Stimulated activated CD4-positive, alpha-beta T cell treated with anti-CD3 and anti-CD28 coated beads, Interleukin-4, amount 100 ng/mL, for 1 hour (primary cell): Measurements from ENCODE around the gene MAP2K5.

ENCODE experiments used
- DNase-seq: peaks from one replicate; pipeline ENCODE4 v3.0.0-alpha.2; 2020

MAP2K5 gene

DNA sequence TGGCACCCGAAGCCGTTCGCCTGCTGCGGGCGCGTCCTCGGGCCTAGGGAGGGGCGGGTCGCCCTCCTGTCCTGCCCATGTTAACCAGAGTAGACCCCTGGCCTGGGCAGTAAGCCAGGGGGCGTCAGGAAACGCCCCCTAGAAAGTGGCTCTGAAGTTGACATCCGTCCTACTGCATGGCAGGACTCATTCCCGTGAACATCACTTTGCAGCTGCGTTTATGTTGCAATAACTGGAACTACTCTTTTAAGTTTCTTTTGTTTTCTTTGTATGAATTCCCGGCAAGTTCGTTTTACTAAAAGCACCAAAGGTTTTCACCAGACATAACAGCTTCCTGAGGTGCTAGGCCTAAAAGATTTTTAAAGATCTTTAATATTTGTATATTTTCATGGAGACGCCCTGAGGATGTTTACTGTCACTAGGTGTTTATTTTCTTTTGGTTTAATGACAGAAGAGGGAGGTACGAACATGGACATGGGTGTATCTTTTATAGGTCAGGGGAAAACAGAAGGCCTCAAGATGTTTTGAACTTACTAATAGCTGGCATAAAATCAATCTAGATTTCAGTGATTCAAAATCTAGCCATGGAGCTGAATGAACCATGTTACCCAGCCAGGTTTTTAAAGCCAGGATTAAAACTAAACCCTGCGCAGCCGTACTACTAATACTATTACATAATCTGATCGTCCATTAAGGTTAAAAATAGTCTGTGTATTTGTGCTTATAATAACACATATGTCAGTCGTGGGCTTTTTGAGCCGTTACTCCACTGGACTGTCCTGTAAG, 20.5 kb upstream of the MAP2K5 start:
- no peak for DNase-seq

- no peak for DNase-seq
Observed at GRCh38 chr15:67523330-67523729, 19.2 kb upstream of the MAP2K5 start.

DNA sequence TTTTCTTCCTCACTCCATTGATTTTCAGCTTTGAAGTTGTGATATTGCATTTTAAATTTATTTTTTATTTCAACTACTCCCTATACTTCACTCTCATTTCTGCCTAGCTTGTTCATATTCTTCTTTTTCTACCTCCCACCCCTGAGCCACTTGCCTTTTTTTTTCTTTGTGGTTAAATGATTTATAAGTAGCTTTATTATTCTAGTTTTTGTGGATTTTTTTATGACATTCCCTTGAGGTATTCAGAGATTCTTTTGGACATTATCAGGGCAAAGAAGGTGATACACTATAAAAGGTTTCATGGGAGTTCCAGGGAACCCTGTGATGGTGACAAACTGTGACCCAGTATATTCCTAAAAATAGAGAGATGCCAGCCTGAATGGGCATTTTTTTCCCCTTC, 18.3 kb upstream of the MAP2K5 start:
- DNase-seq, result no peak

- no peak for DNase-seq
Observed at GRCh38 chr15:67528513-67528912, 14.0 kb upstream of the MAP2K5 start.

- no peak for DNase-seq
Observed at GRCh38 chr15:67531379-67531914, 11.1 kb upstream of the MAP2K5 start.

GRCh38 chr15:67533873-67534272, 8.6 kb upstream of the MAP2K5 start:
- no peak for DNase-seq

GRCh38 chr15:67534360-67534759, 8.1 kb upstream of the MAP2K5 start:
- DNase-seq, result no peak

DNA sequence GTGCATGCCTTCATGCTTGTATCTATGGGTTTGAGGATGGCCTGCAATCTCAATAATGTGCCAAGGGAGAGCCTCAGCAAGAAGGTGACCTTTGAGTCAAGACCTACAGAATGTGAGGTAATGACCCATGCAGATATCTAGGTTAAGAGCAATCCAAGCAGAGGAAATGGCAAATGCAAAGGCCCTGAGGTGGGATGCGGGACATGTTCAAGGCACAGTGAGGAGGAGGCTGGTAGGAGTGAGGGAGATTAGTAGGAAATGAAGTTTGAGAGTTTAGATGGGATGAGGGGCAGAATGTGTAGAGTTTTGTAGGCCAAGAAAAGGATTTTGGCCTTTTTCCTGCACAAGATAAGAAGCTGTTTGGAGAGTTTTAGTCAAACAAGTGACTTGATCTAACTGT, 4.7 kb upstream of the MAP2K5 start:
- no peak for DNase-seq

DNA sequence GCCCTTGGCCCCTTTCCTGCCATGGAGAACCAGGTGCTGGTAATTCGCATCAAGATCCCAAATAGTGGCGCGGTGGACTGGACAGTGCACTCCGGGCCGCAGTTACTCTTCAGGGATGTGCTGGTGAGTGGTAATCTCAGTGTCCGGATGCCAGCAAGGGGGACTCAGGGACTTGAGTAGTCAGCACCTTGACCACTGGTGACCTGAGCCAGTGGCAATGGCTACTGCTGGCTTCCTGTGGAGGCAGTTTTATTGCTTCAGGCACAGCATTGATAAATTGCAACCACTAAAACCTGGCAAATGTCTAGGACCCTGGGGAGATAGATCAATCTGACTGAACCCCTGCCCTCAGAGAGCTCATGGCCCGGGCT, 830 bp downstream of the MAP2K5 start:
- no peak for DNase-seq

GRCh38 chr15:67544475-67544874, 2.0 kb downstream of the MAP2K5 start:
- DNase-seq, result no peak

- no peak for DNase-seq
Observed at GRCh38 chr15:67545864-67546263, 3.4 kb downstream of the MAP2K5 start.

DNA sequence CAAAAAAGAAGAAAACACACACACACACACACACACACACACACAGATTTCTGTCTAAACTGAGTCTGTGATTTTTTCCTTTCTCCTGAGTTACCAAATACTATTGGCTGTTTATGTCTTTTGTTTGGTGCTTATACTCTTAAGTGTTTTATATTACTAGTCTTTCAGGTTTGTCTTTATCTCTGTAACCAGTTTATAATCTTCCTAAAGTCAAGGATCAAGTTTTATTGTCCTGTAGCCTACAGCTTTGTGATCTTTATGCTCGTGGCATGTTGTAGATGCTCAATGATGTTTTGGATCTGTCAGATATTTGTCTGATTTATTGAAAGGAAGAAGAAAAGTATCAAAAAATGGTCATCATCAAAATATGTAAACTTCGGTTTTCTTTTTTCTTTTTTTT, 4.6 kb downstream of the MAP2K5 start:
- DNase-seq, result no peak

- no peak for DNase-seq
Observed at GRCh38 chr15:67547836-67548235, 5.3 kb downstream of the MAP2K5 start.

DNA sequence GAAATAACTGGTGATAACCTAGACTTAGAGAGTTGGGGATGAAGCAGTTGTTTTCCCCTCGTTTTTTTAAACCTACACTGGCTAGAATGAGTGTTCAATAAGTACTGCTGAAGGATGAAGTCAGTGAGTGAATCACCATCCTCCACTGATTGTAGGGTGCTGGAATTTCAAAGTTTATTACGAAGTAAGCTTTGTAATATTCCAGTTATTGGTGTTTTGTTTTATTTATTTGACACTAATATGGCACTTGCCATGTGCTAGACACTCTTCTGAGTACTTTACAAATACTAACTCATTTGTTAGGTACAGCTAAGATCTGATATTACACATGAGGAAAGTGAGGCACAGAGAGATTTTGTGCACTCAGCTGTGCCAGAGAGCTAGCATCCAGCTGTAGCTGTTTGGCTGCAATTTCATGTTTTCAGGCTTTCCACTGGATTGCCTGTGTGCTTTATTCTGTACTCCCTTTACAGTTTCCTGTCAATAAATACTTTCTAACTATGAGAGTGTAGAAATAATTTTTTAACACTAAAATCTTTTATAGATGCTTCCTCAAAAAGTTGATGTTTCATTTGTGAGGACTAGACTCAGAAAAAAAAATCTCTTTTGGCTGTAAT, 5.8 kb downstream of the MAP2K5 start:
- DNase-seq, result no peak

- DNase-seq, result no peak
Observed at GRCh38 chr15:67548862-67549651, 6.6 kb downstream of the MAP2K5 start.

DNA sequence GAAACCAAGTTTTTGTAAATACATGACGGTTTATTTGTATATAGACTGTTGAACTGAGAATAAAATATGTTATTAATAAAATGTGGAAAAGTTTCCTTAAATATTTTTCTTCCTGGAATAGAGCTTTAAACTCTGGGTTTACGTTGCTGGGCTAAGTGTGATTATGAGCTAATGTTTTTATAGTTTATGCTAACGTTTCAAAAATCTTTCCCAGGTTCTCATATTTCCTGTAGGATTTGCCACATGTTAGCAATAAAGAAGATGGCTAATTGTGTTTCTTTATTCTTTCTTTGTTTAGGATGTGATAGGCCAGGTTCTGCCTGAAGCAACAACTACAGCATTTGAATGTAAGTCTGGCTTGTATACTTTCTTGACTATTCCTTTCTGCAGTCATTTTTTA, 7.2 kb downstream of the MAP2K5 start:
- DNase-seq, result no peak

- no peak for DNase-seq
Observed at GRCh38 chr15:67550522-67550921, 8.0 kb downstream of the MAP2K5 start.

DNA sequence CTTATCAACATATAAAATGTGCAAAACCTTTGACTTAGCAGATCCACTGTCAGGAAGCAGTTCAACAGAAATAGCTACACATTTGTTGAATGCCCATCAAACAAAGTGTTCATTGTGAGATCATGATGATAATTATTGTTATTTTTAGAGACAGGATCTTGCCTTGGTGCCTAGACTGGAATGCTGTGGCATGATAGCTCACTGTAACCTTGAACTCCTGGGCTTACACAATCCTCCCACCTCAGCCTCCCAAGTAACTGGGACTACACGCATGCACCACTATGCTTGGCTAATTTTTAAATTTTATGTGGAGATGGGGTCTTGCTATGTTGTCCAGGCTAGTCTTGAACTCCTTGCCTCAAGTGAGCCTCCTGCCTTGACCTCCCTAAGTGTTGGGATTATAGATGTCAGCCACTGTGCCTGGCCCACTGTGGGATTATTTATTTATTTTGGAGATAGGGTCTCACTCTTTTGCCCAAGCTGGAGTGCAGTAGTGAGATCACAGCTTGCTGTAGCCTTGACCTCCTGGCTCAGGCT, 8.8 kb downstream of the MAP2K5 start:
- DNase-seq, result no peak

DNA sequence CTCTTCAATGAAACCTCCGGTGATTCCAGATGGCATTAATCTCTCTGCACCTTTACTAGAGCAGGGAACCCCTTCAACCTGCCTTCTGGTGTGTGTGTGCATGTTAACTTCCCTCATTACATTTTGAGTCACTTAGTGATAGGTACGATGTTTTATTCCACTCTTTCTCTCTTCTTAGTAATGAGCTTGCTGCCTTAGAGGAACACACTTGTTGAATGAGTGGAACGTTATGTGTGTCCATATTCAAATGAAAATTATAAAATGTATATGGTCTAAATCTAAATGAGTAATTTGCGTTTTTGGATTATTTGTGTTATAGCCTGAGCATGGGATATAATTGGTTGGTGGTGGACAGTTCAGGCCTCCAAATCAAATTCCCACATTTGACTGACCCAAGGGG, 12.1 kb downstream of the MAP2K5 start:
- DNase-seq, result no peak

DNA sequence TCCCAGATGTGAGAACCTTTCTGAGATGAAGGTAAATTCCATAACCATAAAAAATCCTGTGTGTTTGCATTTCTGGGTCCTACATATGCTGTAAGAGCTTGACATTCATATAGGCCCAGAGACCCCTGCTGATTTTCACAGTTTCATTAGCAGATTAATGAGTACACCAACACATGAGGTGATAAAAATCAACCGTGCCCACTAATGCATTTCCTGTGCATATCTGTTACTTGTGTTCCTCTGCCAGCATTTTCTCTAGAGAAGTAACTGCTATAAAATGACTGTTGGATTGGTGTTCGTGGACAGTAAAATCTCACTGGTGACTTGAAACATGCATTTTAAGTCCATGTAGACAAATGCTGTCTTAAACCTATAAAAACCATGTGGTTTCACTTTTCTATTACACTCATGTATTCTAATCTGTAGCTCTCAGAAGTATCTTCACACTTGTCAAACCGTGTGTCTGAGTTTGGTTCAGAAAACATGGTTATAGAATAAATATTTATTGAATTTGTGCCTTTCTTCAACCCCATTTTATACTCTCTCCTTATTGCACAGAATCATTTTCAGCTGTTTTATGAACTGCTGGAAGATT, 14.6 kb downstream of the MAP2K5 start:
- no peak for DNase-seq

GRCh38 chr15:67558502-67558901, 16.0 kb downstream of the MAP2K5 start:
- DNase-seq, result no peak

- DNase-seq, result no peak
Observed at GRCh38 chr15:67559158-67559557, 16.7 kb downstream of the MAP2K5 start.

GRCh38 chr15:67559576-67559975, 17.1 kb downstream of the MAP2K5 start:
- DNase-seq, result no peak
